GM18499 (cell line): ENCODE results near the gene ARMC3.
A peak's percentile ranks its signal among the peaks of the same experiment; 100 is the strongest.
"Not testable (repeated sequence)": the region's sequence is repeated elsewhere in the genome, so short reads cannot be mapped to it uniquely, and the experiment has no call there.

ENCODE experiments used
- ATAC-seq: cut with Tn5 transposase; IDR thresholded peaks from one replicate; pipeline ENCODE4 v1.9.1; 2021; ENCODE audit warnings: moderate number of reproducible peaks; ENCODE audit not compliant: insufficient read depth, unreplicated experiment

Gene ARMC3

DNA sequence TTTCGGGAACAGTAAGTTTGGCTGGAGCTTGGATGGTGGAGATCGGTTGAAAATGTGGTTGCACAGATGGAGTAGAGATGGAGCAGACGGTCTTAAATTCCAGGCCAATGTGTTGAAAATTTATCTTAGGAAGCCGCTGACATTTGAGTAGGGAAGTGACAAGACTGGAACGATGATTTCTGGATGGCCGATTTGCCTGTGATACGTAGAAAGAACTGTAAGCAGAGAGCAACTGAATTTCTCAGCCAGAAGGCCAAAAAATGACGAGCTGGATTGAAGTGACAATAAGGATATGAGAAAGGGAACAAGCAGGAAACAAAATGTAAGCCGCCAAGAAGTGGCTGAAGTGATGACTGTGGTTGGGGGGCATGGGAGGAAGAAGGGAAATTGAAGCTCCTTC, 687 bp upstream of the ARMC3 start:
- no peak for ATAC-seq

DNA sequence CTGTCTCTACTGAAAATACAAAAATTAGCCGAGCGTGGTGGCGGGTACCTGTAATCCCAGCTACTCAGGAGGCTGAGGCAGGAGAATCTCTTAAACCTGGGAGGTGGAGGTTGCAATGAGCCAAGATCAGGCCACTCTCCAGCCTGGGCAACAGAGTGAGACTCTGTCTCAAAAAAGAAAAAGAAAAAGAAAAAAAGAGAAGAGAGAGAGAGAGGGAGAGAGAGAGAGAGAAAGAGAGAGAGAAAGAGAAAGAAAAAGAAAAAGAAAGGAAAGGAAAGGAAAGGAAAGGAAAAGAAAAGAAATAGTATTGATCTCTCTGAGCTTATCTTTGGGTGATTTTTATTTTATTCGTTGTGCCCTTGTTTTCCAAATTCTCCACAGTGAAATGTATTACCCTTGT, 1.2 kb downstream of the ARMC3 start:
- not testable (repeated sequence) for ATAC-seq

DNA sequence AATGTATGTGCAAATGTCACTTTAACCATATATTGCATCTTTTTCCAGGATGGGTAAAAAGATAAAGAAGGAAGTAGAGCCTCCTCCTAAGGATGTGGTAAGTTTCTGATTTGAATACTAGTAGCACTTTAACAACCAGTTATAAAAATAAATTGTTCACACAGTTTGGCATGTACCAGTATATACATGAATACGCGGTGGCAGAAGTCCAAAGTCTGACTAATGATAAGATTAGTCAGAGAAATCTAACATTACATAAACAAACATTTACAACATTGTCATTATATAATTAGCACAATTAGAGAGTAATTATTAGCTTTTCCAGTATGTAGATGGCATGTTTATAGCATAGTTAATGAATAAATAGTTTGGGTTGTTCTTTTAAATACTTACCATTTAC, 4.1 kb downstream of the ARMC3 start:
- peak; percentile 48 for ATAC-seq

DNA sequence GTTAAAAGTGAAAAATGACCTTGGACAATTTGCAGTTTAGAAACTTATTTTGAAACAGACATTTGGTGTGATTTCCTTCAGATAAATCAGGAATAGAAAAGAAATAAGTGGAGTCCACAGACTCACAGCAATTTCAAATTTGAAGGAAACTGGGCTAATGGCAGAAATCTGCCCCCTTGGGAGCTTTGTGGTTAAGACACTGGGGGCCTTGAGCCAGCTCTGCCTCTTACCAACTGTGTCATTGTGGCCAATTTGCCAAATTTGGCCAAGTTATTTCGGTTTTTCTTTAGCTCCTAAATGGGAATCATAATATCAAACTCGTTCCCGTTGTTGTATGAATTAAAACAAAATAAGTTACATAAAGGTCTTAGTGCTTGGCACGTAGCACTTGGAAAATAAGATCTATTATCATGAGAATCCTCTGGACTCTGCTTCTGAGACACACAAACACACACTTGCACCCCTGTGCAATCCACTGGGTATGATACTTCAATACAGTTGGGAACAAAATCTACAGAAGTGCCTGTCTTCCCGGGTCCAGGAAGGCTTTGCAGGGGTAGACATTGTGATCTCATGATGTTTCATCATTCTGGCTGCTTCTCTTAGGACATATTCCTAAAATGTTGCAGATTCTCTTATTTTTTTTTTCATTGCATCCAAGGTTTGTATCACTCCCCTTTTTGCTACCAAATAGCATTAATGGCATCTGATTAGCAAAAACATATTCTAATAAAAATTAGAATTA, 4.9 kb downstream of the ARMC3 start:
- no peak for ATAC-seq

DNA sequence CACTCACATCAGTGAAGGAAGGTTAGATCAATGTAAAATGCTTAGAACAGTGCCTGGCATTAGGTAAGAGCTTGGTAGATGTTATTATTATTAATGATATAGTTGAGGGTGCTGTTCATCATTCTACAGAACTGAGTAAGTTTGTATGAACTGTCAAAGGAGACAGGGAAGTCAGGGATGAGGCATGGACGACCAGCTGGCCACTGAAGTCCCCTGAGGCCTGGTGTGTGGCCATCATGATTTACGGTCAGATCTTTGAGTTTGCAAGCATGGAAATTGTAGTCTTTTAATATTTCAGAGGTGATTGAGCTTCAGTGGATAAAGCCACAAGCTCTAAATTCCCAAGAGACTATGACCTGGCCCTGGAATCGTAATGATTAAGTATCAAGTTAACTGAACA, 6.9 kb downstream of the ARMC3 start:
- ATAC-seq = no peak

DNA sequence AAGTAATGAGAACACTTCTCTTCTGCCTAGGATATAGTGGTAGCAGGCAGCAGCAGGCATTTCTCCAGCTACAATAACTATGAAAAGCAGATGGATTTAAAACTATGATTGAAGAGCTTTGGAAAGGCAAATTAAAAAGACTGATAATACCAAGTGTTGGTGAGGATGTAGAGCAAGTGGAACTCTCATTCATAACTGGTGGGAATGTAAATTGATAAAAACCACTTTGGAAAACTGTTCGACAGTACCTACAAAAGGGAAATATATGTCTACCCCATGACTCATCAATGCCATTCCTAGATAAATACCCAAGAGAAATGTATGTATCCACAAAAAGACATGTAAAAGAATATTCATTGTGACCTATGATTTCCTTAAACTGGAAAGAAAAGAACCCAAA, 14.6 kb downstream of the ARMC3 start:
- no peak for ATAC-seq

DNA sequence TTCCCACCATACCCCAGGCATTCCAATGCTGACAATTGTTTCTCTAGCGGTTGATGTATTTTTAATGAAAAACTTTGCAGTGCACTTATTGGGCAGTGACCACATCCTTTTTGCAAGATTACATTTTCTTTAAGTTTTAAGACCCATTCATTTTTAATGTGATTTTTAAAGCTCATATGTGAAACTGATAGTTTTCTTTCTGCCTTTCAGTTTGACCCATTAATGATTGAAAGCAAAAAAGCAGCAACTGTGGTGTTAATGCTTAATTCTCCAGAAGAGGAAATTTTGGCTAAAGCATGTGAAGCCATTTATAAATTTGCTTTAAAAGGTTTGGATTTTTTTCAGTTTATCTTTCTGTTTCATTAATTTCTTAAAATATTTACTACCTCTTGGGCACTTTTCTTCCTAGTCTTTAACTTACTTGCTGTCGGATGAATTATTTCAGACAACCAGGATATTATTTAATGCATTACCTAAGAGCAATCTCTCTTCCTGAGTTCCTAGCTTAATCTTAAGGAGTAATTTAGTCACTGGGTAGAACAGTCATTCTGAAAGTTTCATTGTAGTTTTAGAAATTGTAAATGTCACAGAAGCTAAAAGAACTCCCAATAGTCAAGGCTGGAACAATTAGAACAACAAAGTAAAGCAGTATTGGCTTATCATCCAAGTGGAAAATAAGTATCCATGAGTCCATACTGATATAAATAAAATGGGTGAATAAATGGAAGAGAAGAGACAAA, 18.3 kb downstream of the ARMC3 start:
- ATAC-seq = no peak

DNA sequence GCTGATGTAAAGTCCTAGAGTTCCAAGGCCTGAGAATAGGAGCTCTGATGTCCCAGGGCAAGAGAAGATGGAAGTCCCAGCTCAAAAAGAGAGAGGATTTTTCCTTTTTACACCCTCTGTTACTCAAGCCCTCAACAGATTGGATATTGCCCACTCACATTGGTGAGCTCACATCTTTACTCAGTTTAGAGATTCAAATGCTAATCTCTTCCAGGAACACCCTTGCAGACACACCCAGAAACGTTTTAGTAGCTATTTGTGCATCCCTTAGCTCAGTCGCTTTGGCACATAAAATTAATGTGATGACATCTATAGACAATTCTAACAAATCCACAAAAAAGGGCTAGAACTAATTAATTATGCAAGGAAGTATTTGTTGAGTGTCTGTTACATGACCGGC, 27.1 kb downstream of the ARMC3 start:
- ATAC-seq = no peak

DNA sequence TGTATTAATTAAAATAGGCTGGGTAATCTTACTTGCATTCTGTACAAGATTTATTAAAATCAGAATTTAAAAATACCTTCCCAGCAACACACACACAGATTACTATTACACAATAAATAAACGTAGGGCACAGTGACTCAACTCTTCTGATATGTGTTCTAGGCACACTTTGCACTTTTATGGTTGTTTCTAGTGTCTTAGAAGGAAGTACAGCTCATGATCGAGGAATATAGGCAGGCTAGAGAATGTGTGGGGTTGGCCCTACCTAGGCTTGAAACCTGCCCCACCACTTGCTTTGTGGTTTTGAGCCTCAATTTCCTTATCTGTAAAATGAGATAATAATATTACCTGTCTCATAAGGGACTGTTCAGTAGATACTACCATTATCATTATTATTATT, 30.5 kb downstream of the ARMC3 start:
- ATAC-seq = no peak

DNA sequence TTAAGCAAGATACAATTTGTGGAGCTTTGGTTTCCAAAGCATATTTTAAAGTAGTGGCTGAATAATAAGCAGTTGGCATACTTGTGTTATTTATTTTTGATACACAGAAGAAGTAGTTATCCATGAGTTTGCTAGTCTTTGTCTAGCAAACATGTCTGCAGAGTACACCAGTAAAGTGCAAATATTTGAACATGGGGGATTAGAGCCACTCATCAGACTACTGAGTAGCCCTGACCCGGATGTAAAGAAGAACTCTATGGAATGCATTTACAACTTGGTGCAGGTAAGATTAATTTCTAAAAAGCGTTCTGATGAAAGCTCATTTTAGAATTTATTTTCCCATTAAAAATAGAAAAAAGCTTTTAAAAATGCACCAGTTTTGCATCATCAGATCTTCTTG, 31.4 kb downstream of the ARMC3 start:
- no peak for ATAC-seq

DNA sequence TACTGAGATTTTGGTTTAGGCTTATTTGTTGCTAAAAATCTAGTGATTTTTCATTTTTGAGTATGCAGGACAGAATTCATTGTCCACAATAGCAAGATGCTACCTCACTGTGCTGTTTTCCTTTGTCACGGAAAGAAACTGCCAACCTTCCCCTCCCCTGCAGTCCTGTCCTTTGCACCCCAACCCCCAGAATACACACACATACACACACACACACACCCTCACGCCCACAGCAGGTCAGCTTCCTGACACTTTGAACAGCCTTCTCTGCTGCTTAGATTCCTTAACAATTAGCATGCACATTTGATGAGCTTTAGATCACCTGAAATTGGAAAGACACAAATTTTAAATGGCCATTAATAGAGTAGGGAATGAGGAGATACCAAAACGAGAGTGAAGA, 32.1 kb downstream of the ARMC3 start:
- no peak for ATAC-seq

DNA sequence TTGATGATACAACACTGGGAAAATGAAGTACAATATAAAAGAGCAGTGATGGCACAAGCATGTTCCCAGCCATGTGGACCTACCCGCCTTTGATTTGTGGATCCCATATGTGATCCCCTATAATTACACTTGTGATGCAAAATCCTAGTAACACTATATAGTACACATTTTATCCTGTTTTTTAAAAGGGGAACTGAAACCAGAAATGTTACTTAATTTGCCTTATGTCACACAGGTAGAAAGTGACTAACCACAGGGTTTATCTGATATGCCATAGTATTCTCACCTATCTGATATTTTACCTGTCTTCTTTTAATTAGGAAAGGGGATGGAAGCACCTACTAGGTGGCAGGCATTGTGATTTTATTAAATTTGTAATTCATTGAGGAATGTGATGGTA, 35.0 kb downstream of the ARMC3 start:
- no peak for ATAC-seq

DNA sequence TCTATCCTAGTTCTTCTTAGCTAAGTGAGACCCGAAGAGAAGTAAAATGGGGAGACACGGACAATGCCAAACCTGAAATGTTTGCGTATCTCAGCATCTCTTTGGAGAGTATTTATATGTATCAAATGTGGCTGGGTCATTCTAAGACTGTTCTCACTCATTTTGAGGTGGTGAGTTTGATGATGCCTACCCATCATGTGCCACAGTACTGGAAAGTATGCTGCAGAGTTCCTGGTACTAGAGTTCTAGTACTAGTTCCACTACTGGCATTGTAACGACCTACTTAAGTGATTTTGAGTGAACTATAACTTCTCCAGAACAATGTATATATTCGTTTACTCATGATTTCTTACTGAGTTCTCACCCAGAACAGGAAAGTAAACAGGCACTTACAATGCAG, 41.9 kb downstream of the ARMC3 start:
- ATAC-seq = no peak

DNA sequence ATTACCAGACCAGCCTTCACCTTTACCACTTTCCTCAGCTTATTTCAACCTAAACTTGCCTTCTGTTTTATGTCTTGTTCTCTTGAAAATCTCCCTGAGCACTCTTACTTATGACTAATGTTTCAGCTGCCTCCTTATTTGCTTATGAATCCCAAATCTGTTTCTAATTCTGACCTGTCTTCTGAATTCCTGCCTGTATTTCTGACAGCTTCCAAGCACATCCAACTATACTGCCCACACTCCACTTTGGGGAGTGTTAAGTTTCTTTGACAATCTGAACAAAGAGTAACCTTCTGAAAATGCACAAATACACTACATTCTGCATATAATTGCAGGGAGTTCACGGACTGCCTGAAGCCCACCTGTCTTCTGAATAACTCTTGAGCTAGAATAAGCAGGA, 48.7 kb downstream of the ARMC3 start:
- ATAC-seq = no peak

DNA sequence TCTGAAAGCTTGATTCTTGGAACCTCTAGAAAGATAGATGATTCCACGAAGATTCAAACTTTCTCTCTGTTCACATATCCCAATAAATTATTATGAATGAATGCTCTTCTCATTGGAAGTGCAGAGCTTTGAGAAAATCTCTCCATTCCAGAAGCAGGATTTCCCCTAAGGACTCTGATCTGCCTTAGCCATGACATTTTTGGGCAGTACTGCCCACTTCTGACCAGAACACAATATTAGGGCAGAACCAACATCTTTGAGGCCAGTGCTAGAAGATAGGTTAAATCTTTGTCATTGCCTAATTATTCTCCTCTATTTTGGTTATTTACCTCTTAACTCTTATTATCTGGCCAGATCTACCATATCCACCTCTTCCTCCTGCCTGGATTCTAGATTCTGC, 49.9 kb downstream of the ARMC3 start:
- ATAC-seq = no peak

DNA sequence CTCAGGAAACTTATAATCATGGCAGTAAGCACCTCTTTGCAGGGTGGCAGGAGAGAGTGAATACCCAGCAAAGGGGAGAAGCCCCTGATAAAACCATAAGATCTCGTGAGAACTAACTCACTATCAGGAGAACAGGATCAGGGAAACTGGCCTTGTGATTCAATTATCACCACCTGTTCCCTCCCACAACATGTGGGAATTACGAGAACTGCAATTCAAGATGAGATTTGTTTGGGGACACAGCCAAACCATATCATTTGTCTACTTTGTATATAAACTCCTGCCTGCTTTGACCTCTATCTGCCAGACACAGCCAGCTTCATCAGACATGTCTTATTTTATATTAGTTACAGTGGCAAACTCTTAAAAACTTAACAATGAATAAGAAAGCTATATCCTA, 50.4 kb downstream of the ARMC3 start:
- no peak for ATAC-seq

DNA sequence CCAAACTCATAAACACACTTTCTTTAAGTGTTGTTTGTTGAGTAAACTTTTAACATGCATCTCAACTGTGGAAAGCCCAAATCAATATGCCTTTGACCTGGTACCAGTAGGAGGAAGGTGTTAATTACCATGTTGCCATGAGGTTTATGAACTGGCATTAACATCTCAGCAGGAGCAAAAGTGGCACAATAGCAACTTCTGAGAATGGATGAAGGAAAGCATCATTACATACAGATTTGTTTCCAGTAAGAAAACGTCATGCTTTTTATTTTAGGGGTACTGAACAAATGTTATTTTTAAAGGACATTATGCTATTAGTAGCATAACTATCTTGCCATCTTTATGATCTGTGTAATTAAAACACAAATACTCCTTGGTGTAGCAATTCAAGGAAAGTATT, 51.1 kb downstream of the ARMC3 start:
- no peak for ATAC-seq

DNA sequence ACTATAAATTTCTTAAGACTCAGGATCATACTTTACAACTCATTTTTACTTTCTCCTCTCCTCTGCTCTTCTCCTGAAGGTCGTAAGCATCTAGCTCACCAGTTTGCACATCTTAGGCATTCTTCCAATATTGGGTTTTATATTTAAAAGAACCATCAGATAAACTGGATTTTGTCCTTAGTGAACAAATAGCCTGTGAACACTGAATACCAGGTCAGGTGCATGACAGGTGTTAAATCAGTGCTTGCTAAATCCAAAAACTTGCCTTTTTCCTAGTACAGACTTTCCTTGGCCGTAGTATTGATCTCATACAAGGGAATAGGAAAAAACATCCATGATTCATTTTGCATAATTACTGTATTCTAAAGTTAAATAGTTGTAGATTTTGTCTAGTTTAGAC, 53.0 kb downstream of the ARMC3 start:
- ATAC-seq = no peak

DNA sequence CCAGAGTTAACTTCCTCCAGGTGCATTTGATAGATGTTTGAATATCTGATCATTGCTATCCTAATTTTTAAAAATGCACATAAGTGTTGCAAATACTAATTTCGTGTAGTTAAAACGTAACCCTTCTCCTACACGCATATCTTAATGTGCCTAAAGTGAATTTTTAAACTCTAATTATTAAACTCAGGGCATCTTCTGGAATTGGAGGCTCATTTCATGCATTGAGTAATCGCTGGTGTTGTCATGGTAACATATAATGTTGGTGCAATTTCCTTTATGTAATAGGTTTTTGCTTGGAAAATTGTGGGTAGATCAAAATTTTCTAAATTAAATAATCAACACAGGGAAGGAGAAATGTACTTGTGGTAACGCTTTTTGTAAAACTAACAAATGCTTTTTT, 56.2 kb downstream of the ARMC3 start:
- ATAC-seq = no peak

DNA sequence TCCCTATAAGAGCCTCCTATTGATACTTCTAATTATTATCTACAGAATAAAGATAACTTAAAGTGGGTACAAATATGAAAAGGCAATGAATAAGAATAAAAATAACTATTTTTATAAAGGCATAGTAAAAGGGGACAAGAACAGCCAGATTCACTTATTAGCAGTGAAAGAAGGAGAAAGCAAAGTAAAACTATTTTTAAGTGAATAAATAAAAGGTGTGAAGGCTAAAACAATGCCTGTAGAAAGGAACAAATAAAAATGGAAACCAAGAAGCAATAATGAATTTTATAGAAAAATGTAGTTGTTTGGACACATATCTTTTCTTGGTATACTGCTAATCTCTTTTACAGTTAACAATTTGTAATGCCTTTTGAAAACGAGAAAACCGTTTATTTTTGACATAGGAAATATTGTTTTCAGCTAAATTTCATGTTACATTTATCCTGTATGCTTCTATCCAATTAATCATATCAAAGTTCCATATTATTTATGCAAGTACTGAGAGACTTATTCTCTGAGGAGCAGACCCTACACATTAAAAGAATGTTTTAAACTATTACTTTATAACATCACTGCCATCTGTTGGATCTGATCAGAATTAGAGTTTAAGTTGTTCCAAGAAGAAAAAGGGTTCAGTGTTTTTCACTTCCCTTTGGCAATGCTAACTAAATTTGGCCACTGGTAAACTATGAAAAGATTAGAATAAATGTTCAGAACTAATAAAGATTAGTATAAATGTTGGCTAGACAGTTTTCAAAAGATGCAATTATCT, 59.1 kb downstream of the ARMC3 start:
- ATAC-seq = no peak

DNA sequence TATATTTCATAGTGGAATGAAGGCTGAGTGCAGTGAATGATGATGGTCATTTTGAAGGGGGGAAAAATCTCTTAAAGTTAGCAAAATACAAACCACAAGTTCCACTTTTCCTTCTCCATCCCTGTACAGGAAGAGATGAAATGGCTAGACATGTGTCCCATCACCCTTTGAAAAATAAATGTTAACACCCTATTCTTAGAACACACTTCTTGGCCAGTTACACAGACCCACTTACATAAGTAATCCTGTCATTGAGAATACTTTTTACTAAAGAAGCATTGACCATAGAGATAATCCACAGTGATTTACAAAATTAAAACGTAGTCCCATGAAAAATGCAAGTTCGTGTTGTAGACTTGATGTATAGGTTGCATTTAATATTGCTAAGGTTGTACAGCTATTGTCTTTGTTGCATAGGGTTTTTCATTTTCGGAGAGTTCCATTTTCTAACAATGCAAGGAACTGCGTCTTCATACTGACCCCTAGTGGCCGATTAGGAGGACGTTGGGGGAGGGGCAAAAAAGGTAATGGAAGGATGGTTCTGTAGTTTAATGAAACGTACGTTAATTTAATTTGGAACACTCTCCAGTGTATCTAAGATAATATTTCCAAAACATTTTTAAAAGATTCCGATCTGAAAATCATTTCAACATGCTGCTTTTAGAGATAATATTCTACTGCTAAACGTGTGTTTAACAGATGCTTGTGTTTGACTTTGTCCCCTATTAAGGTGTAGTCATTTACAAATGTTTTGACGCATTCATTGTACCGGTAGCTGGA, 60.9 kb downstream of the ARMC3 start:
- no peak for ATAC-seq
